ENCODE measurements around the gene TOR2A. TPM values are rescaled to one million over a fixed set of nuclear protein-coding genes. Genes with fewer than 3 reads are reported as not detected.

The TOR2A gene
- total and polyA plus RNA-seq, 2 of the 8 experiments (the other 6 are each of a cell fraction or from before 2014, with no cell fraction given): 18.7 to 24.9 TPM

- TF ChIP-seq CHD1 (IDR thresholded peaks at IDR 0.05; ENCODE audit: low read depth, low read length) (no peak), SRF (IDR thresholded peaks at IDR 0.05; ENCODE audit: low read depth, low read length) (no peak), POU5F1 (IDR thresholded peaks at IDR 0.05; ENCODE audit: low read depth, low read length) (no peak)
Measured at GRCh38 chr9:127721391-127721821, 13.7 kb downstream of the TOR2A start (continued).
